Psoas muscle (tissue), 8 donors: ENCODE data around the gene UBA1. TPM values are rescaled to one million over a fixed set of nuclear protein-coding genes. Genes with fewer than 3 reads are reported as not detected.
A peak's percentile ranks its signal among the peaks of the same experiment; 100 is the strongest.

Experiments
- ATAC-seq, 4 donors: fragments of 200-7000 bp; cut with Tn5 transposase; one replicate each; pipeline ENCODE4 v1.9.1; 2020; ENCODE audit warnings: moderate library complexity in 3 of 4, mild to moderate bottlenecking in 2 of 4
- DNase-seq, 2 donors: peaks; one replicate each; pipeline ENCODE4 v3.0.0-alpha.2; 2020
- H3K27ac ChIP-seq: fragments of 200-600 bp; one replicate; pipeline ENCODE4 v1.8.0; 2022
- H3K27me3 ChIP-seq, 3 donors: fragments of 200-600 bp in 1 of 3; one replicate each; pipeline versions ENCODE4 v1.6.1 to v1.8.0; 2013 to 2022; ENCODE audit warnings: low read length in 2 of 3, mild to moderate bottlenecking in 2 of 3, moderate library complexity in 1 of 3; ENCODE audit not compliant: insufficient read depth in 3 of 3
- H3K36me3 ChIP-seq, 2 donors: fragments of 200-600 bp in 1 of 2; one replicate each; pipeline versions ENCODE4 v1.6.1 to v1.8.0; 2013 to 2022; ENCODE audit warnings: low read depth in 1 of 2, mild to moderate bottlenecking in 1 of 2, moderate library complexity in 1 of 2; ENCODE audit not compliant: insufficient read depth in 1 of 2
- H3K4me1 ChIP-seq: fragments of 200-600 bp; one replicate; pipeline ENCODE4 v1.8.0; 2022
- H3K4me3 ChIP-seq: fragments of 200-600 bp; one replicate; pipeline ENCODE4 v1.8.0; 2022; ENCODE audit warnings: mild to moderate bottlenecking
- H3K9me3 ChIP-seq: fragments of 200-600 bp; one replicate; pipeline ENCODE4 v1.8.0; 2022
- WGBS, 3 donors: extraction: QIAGEN DNeasy Blood & Tissue Kit; methylation state at CpG; one replicate each; pipeline versions ENCODE4 v1.1.6 to v1.1.7; 2013; 5-methylcytosine and 5-hydroxymethylcytosine counted together
- intact Hi-C, 2 donors: fragments of 100-400 bp; cut with DNase I; formaldehyde crosslinking; loops; one replicate each; pipeline versions ENCODE4 v1.11.0 to v1.14.2; 2022
- polyA plus RNA-seq, 3 donors: library from polyadenylated mRNA; stranded (reverse); fragments of 200-250 nt; gene quantifications; one replicate each; pipeline ENCODE4 v1.2.3, GENCODE V29; 2013
- total RNA-seq, 4 donors: library from RNA; stranded (reverse); fragmentation: NEBNext Ultra II Directional in 2 of 4; extraction: Animal tissue kit (Norgen Biotek cat#: 25700) in 2 of 4; gene quantifications; one replicate each; pipeline versions ENCODE4 v1.2.1 to v1.2.4, GENCODE V29; 2021 to 2023
- TF ChIP-seq, protein P1 (sequence below): fragments of 200-600 bp; IDR thresholded peaks from one replicate; pipeline ENCODE4 v1.8.0; 2022; ENCODE audit warnings: antibody characterized with exemption
- donor health status: healthy with polysubstance abuse.
- donor health status: DM: no; HTN: no; CAD: no; lungs with moderate emphysema.
- donor health status: Bipolar disorder and iron deficiency.
- donor health status: healthy.
- donor health status: DM: yes; HTN: yes; CAD: no.
- donor health status: DM: no; HTN: no; CAD: no.
- donor health status: DM: no; HTN: no; CAD: no.
- donor health status: DM: yes; HTN: yes; CAD: no.

Gene UBA1
- total and polyA plus RNA-seq, 7 donors: 96.2 to 230 (median 145) TPM

DNA sequence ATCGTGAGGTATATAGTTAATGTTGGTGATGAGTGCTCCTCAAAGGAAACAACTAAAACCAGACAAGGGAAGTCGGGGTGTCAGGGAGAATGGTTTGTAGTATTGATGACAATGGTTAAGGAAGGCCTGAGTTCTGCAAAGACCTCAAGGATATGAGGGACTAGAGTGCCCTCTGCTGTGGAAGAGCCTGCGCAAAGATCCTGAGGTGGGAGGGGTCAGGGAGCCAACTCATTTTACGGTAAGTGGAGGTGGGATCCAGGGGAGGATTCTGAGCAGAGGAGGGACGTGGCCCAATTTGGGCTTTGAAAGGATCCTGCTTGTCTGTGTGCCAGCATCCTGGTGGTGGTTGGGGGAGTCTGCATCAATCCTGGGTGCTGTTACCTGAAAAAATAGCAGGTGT lies 11.3 kb downstream of the UBA1 start:
- Histone ChIP-seq H3K9me3 (no peaks in the 10 kb centered on the region), H3K27ac (no peak overlapping the region), H3K4me3 (no peak overlapping the region), H3K4me1 (peaks cover 5% of the 10 kb centered on the region), H3K36me3 (peaks cover 0 to 100% of the 10 kb centered on the region in 2 donors), H3K27me3 (no peaks in the 10 kb centered on the region)
- ATAC-seq (no peak), DNase-seq (peak in 1 of 2 donors; percentile 8)
- WGBS, 3 donors: 70 to 86% (median 76%) methylated on average over 3 to 5 of the region's 5 CpGs
- intact Hi-C loops: no loop called here
- TF ChIP-seq, protein P1, sequence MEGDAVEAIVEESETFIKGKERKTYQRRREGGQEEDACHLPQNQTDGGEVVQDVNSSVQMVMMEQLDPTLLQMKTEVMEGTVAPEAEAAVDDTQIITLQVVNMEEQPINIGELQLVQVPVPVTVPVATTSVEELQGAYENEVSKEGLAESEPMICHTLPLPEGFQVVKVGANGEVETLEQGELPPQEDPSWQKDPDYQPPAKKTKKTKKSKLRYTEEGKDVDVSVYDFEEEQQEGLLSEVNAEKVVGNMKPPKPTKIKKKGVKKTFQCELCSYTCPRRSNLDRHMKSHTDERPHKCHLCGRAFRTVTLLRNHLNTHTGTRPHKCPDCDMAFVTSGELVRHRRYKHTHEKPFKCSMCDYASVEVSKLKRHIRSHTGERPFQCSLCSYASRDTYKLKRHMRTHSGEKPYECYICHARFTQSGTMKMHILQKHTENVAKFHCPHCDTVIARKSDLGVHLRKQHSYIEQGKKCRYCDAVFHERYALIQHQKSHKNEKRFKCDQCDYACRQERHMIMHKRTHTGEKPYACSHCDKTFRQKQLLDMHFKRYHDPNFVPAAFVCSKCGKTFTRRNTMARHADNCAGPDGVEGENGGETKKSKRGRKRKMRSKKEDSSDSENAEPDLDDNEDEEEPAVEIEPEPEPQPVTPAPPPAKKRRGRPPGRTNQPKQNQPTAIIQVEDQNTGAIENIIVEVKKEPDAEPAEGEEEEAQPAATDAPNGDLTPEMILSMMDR: no peak

DNA sequence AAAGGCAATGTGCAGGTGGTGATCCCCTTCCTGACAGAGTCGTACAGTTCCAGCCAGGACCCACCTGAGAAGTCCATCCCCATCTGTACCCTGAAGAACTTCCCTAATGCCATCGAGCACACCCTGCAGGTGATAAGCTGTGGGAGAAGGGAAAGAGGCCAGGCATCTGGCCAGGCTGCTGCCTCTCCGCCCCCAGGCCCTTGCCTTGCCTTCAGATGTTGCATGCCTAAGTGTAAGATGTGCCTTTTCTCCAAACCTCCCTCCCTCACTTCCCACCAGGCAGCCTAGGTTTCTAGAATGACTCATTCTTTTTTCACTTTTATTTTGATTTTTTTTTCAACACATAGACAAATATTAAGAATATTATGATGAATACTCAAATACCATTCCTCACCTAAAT lies 12.7 kb downstream of the UBA1 start:
- H3K9me3 ChIP-seq: no peaks in the 10 kb centered on the region
- intact Hi-C loops: no loop called here
- peaks cover 0 to 100% of the 10 kb centered on the region in 2 donors for H3K36me3 ChIP-seq
- WGBS, 3 donors: 84 to 100% (median 95%) methylated on average over 2 to 3 of the region's 3 CpGs
- TF ChIP-seq, protein P1: no peak
- H3K4me1 ChIP-seq: peaks cover 3% of the 10 kb centered on the region
- no peak overlapping the region for H3K27ac ChIP-seq
- no peak for DNase-seq
- H3K27me3 ChIP-seq: no peaks in the 10 kb centered on the region
- ATAC-seq: no peak
- H3K4me3 ChIP-seq: no peak overlapping the region

DNA sequence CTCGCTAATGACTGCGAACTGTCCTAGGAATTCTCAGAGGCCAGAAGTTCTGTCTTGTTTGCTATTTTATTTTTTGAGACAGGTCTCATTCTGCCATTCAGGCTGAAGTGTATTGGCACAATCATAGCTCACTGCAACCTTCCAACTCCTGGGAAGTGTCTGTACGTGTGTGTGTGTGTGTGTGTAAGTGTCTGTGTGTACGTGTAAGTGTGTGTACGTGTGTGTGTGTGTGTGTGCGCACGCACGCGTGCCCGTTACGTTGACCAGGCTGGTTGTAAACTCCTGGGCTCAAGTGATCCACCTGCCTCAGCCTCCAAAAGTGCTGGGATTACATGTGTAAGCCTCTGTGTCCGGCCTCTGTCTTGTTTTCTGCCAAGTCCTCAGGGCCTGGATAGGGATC lies 14.5 kb downstream of the UBA1 start:
- WGBS, 3 donors: 80 to 88% (median 86%) methylated on average over 11 to 12 of the region's 12 CpGs
- Histone ChIP-seq H3K36me3 (peaks cover 5 to 100% of the 10 kb centered on the region in 2 donors), H3K9me3 (no peaks in the 10 kb centered on the region), H3K4me3 (no peak overlapping the region), H3K27ac (no peak overlapping the region), H3K4me1 (peaks cover 3% of the 10 kb centered on the region), H3K27me3 (no peaks in the 10 kb centered on the region)
- intact Hi-C loops: no loop called here
- ATAC-seq (no peak), DNase-seq (peak in 1 of 2 donors; percentile 36)
- TF ChIP-seq, protein P1: no peak

DNA sequence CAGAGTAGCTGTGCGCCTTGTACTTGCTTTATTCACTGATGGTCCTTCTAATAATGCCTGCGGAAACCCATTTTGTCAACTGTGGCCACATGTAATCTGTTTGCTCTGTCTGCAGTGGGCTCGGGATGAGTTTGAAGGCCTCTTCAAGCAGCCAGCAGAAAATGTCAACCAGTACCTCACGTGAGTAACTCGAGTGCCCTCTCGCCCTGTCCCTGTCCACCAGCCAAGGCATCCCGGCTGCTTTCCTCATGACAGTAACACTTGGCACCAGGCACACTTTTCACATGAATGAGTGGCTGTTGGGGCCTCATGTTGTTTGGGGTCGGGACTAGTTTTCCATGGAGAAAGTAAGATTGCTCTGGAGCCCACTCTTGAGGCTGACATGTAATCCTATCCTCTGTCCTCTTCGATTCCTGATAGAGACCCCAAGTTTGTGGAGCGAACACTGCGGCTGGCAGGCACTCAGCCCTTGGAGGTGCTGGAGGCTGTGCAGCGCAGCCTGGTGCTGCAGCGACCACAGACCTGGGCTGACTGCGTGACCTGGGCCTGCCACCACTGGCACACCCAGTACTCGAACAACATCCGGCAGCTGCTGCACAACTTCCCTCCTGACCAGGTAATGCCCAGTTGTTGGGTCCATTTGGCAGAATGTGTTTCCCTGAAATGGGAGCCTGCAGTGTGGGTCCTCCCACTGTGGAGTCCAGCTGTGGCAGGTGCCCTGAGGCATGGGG lies 16.0 kb downstream of the UBA1 start:
- H3K4me3 ChIP-seq: no peak overlapping the region
- no peaks in the 10 kb centered on the region for H3K27me3 ChIP-seq
- no peaks in the 10 kb centered on the region for H3K9me3 ChIP-seq
- peaks cover 11 to 100% of the 10 kb centered on the region in 2 donors for H3K36me3 ChIP-seq
- TF ChIP-seq, protein P1: no peak
- H3K27ac ChIP-seq: peak overlapping the region; percentile 53
- DNase-seq: peak in 1 of 2 donors; percentile 74
- peak; percentile 61 to 88 (median 77) for ATAC-seq
- 63 to 74% (median 63%) methylated on average over 15 to 16 of the region's 16 CpGs for WGBS, 3 donors
- H3K4me1 ChIP-seq: peaks cover 3% of the 10 kb centered on the region
- intact Hi-C loops: no loop called here
